ENCODE results near the gene MPO. TPM values are rescaled to one million over a fixed set of nuclear protein-coding genes. Genes with fewer than 3 reads are reported as not detected.

MPO gene
- total and polyA plus RNA-seq, 9 of the 15 experiments (the other 6 are each of a cell fraction or from before 2014, with no cell fraction given): 0.04 to 0.47 (median 0.39) TPM; not detected in 6

DNA sequence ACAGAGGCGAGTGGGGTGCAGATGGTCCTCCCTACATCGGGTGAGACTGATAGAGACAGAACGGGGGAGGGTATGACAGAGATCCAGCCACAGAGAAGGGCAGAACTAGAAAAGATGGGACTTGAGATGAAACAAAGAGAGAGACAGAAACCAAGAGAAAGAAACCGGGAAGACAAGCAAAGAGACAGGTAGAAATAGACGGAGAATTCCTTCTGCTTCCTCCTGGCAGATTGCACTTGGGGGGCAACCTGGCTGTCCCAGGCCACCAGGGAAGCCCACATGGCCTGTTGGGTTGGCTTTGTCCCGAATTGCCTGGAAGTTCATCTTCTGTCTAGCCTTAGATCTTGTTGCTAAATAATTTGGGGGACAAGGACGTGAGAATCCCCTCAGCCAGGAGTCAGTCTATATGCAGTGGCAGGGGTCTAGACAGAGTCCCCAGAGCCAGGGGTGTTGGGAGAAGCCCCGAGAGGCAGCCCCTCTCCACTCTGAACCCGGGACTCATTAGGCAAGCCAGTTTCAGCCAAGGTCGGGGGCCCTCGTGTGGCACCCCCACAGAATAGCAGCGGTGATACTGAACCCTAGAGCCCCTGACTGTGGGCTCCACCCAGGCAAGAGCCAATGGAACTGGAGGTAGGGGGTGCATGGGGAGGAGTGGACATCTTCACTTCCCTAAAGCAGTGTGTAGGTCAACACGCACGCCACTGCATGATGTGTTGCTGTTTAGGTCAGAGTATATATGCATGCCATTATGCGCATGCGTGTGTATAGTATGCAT is 48.5 kb upstream of the MPO start (continued):
- TF ChIP-seq RCOR1 (IDR thresholded peaks at IDR 0.05; ENCODE audit: borderline replicate concordance in 1 of 2, low read depth in 2 of 2, low read length in 2 of 2) (peak; percentile 7 to 35; a peak in 3 of 4 replicates), ZBTB7A (IDR thresholded peaks at IDR 0.05; ENCODE audit: borderline replicate concordance, control insufficient read depth, low read depth, low read length) (peak; percentile 96), SMAD3 (CRISPR knock-in tag; conservative IDR thresholded peaks at IDR 0.05) (peak; percentile 18; the same call in 1 of the 2 replicates), ZFPM2 (CRISPR knock-in tag; IDR thresholded peaks at IDR 0.05) (peak; percentile 89), NCOR1 (IDR thresholded peaks at IDR 0.05) (peak; percentile 67), GTF2E2 (tag; IDR thresholded peaks at IDR 0.05) (no peak; the same call in 1 of the 2 replicates), MAZ (CRISPR knock-in tag; conservative IDR thresholded peaks at IDR 0.05 in 1 of 2, IDR thresholded peaks at IDR 0.05 in 1 of 2) (peak; percentile 89 to 92), SMC3 (conservative IDR thresholded peaks at IDR 0.05; ENCODE audit: insufficient read depth, low read depth, low read length) (peak; percentile 48), TGIF2 (CRISPR knock-in tag; IDR thresholded peaks at IDR 0.05) (no peak), ZBED1 (IDR thresholded peaks at IDR 0.05) (peak; percentile 92), ZFP1 (CRISPR knock-in tag; IDR thresholded peaks at IDR 0.05) (peak; percentile 44; the same call in 1 of the 2 replicates), SOX6 (IDR thresholded peaks at IDR 0.05) (peak; percentile 76), SETDB1 (IDR thresholded peaks at IDR 0.05; ENCODE audit: low read length) (peak; percentile 38), TAL1 (IDR thresholded peaks at IDR 0.05) (peak; percentile 6; the same call in 1 of the 2 replicates)
- TF ChIP-seq, protein P1, sequence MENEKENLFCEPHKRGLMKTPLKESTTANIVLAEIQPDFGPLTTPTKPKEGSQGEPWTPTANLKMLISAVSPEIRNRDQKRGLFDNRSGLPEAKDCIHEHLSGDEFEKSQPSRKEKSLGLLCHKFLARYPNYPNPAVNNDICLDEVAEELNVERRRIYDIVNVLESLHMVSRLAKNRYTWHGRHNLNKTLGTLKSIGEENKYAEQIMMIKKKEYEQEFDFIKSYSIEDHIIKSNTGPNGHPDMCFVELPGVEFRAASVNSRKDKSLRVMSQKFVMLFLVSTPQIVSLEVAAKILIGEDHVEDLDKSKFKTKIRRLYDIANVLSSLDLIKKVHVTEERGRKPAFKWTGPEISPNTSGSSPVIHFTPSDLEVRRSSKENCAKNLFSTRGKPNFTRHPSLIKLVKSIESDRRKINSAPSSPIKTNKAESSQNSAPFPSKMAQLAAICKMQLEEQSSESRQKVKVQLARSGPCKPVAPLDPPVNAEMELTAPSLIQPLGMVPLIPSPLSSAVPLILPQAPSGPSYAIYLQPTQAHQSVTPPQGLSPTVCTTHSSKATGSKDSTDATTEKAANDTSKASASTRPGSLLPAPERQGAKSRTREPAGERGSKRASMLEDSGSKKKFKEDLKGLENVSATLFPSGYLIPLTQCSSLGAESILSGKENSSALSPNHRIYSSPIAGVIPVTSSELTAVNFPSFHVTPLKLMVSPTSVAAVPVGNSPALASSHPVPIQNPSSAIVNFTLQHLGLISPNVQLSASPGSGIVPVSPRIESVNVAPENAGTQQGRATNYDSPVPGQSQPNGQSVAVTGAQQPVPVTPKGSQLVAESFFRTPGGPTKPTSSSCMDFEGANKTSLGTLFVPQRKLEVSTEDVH (IDR thresholded peaks at IDR 0.05; ENCODE audit: low read depth, partially characterized antibody): peak; percentile 55
- TF ChIP-seq, protein P2, sequence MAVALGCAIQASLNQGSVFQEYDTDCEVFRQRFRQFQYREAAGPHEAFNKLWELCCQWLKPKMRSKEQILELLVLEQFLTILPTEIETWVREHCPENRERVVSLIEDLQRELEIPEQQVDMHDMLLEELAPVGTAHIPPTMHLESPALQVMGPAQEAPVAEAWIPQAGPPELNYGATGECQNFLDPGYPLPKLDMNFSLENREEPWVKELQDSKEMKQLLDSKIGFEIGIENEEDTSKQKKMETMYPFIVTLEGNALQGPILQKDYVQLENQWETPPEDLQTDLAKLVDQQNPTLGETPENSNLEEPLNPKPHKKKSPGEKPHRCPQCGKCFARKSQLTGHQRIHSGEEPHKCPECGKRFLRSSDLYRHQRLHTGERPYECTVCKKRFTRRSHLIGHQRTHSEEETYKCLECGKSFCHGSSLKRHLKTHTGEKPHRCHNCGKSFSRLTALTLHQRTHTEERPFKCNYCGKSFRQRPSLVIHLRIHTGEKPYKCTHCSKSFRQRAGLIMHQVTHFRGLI (CRISPR knock-in tag; IDR thresholded peaks at IDR 0.05): no peak
- TF ChIP-seq, protein P3, sequence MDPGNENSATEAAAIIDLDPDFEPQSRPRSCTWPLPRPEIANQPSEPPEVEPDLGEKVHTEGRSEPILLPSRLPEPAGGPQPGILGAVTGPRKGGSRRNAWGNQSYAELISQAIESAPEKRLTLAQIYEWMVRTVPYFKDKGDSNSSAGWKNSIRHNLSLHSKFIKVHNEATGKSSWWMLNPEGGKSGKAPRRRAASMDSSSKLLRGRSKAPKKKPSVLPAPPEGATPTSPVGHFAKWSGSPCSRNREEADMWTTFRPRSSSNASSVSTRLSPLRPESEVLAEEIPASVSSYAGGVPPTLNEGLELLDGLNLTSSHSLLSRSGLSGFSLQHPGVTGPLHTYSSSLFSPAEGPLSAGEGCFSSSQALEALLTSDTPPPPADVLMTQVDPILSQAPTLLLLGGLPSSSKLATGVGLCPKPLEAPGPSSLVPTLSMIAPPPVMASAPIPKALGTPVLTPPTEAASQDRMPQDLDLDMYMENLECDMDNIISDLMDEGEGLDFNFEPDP (CRISPR knock-in tag; IDR thresholded peaks at IDR 0.05): peak; percentile 86; the same call in 1 of the 2 replicates
- TF ChIP-seq, protein P4, sequence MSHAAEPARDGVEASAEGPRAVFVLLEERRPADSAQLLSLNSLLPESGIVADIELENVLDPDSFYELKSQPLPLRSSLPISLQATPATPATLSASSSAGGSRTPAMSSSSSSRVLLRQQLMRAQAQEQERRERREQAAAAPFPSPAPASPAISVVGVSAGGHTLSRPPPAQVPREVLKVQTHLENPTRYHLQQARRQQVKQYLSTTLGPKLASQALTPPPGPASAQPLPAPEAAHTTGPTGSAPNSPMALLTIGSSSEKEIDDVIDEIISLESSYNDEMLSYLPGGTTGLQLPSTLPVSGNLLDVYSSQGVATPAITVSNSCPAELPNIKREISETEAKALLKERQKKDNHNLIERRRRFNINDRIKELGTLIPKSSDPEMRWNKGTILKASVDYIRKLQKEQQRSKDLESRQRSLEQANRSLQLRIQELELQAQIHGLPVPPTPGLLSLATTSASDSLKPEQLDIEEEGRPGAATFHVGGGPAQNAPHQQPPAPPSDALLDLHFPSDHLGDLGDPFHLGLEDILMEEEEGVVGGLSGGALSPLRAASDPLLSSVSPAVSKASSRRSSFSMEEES (CRISPR knock-in tag; IDR thresholded peaks at IDR 0.05): peak; percentile 24; the same call in 1 of the 2 replicates
